ENCODE measurements around the gene LMO1. TPM values are rescaled to one million over a fixed set of nuclear protein-coding genes. Genes with fewer than 3 reads are reported as not detected.

LMO1 gene
- total RNA-seq, 2 donors from 2014 or later, result not detected

DNA sequence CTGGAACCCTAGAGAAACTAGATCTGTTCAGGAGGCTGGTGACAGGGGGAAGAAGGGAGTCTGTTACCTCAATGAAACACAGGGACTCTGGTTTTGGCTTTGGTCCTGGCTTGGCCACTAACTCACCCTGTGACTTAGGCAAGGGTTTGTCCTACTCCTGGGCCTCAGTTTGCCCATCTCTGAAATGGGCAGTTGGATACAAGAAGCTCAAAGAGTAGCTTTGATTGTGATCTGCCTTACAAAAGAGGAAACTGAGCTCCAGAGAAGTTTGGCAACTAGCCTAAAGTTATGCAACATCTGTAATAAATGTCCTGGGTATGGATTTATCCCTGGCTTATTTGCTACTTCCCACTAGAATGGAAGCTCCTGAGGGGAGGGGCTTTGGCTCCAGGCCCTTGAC, 24.0 kb upstream of the LMO1 start:
- Histone ChIP-seq H3K27me3 (no peaks in the 10 kb centered on the region), H3K4me1 (peaks cover 0 to 19% of the 10 kb centered on the region in 2 donors), H3K36me3 (no peaks in the 10 kb centered on the region), H3K4me3 (no peak overlapping the region), H3K27ac (no peak overlapping the region), H3K9me3 (no peaks in the 10 kb centered on the region)
- no peak for DNase-seq (ENCODE audit: low spot score)
- no peak for TF ChIP-seq CTCF (IDR thresholded peaks at IDR 0.05)

GRCh38 chr11:8287297-8287696, 23.6 kb upstream of the LMO1 start:
- H3K27me3 ChIP-seq, result no peaks in the 10 kb centered on the region
- DNase-seq (ENCODE audit: low spot score), result peak; percentile 48
- H3K9me3 ChIP-seq, result no peaks in the 10 kb centered on the region
- TF ChIP-seq CTCF (IDR thresholded peaks at IDR 0.05), result no peak
- peaks cover 0 to 19% of the 10 kb centered on the region in 2 donors for H3K4me1 ChIP-seq
- no peak overlapping the region for H3K27ac ChIP-seq
- no peak overlapping the region for H3K4me3 ChIP-seq
- no peaks in the 10 kb centered on the region for H3K36me3 ChIP-seq

DNA sequence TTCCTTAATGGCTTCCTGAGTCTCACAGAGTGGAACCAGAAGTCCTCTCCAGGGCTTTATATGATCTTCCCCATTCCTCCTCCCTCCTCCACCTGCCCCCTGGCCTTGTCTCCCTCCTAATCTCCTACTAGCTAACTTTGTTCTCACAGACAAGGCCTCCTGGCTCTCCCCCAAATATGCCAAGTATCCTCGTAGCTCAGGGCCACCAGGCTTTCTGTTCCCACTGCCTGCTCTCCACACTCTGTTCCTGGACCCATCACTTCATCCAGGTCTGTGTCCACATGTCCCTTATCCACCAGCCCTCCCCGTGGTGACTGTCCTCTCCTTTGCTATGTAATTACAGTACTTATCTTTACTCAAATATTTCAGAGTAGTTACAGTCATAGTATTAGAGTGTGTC, 23.2 kb upstream of the LMO1 start:
- peak; percentile 36 for DNase-seq (ENCODE audit: low spot score)
- no peaks in the 10 kb centered on the region for H3K36me3 ChIP-seq
- H3K27me3 ChIP-seq, result no peaks in the 10 kb centered on the region
- H3K4me1 ChIP-seq, result peaks cover 0 to 19% of the 10 kb centered on the region in 2 donors
- H3K4me3 ChIP-seq, result no peak overlapping the region
- H3K27ac ChIP-seq, result no peak overlapping the region
- no peak for TF ChIP-seq CTCF (IDR thresholded peaks at IDR 0.05)
- no peaks in the 10 kb centered on the region for H3K9me3 ChIP-seq

GRCh38 chr11:8285796-8286195, 22.1 kb upstream of the LMO1 start:
- TF ChIP-seq CTCF (IDR thresholded peaks at IDR 0.05), result no peak
- no peaks in the 10 kb centered on the region for H3K36me3 ChIP-seq
- no peak overlapping the region for H3K4me3 ChIP-seq
- peaks cover 0 to 19% of the 10 kb centered on the region in 2 donors for H3K4me1 ChIP-seq
- no peaks in the 10 kb centered on the region for H3K27me3 ChIP-seq
- peak; percentile 47 for DNase-seq (ENCODE audit: low spot score)
- H3K9me3 ChIP-seq, result no peaks in the 10 kb centered on the region
- H3K27ac ChIP-seq, result no peak overlapping the region

- Histone ChIP-seq H3K27me3 (no peaks in the 10 kb centered on the region), H3K9me3 (no peaks in the 10 kb centered on the region), H3K4me1 (peaks cover 0 to 17% of the 10 kb centered on the region in 2 donors), H3K36me3 (no peaks in the 10 kb centered on the region), H3K4me3 (no peak overlapping the region), H3K27ac (no peak overlapping the region)
- DNase-seq (ENCODE audit: low spot score), result peak; percentile 40
- TF ChIP-seq CTCF (IDR thresholded peaks at IDR 0.05), result no peak
These were observed 21.6 kb upstream of the LMO1 start for GRCh38 chr11:8285228-8285627.
